CD4-positive, alpha-beta T cell treated with Interleukin-10 for 1 hour (primary cell): Measurements from ENCODE around the gene PLA2G3.
"Not testable (repeated sequence)": the region's sequence is repeated elsewhere in the genome, so short reads cannot be mapped to it uniquely, and the experiment has no call there.

Experiments
- DNase-seq: peaks from one replicate; pipeline ENCODE4 v3.0.0-alpha.2; 2020

Gene PLA2G3

DNA sequence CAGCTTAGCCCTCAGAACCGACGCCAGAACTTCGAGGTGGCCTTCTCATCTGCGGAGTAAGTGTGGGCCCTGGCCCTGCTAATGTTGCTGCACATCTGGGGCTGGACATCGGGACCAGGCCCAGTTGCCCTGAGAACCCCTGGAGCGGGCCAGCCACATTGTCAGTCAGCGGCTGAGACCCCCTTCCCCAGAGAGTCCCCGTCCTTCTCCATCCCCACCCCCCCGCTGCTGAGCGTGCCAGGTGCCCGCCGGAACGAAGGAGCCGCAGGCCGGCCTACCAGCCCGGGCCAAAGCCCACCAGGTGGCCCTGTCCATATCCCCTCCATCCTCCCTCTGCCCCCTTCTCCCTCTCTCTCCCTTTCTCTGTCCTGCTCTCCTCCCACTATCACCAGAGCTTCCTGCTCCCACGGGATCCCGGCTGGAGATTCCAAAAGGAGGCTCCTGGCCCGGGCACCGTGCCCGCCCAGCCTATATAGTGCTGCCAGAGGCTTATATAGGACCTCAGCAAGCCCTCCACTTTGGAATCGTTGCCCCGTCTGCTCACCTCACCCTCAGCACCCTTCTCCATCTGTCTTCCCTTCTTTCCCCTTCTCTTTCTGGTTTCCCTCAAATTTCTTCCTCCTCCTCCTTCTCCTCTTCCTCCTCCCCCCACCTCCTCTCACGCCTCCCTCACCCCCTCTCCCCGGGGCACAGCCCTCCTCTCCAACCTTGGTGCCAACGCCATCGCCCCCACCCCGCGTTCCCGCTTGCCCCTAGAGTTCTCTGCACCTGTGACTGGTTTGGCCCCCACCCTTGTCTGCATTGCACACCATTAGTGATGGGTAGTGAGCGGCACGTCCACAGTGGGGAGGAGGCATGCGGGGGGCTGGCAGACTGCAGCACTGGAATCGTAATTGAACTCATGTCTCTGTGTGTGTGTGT lies 40.2 kb downstream of the PLA2G3 start:
- no peak for DNase-seq

DNA sequence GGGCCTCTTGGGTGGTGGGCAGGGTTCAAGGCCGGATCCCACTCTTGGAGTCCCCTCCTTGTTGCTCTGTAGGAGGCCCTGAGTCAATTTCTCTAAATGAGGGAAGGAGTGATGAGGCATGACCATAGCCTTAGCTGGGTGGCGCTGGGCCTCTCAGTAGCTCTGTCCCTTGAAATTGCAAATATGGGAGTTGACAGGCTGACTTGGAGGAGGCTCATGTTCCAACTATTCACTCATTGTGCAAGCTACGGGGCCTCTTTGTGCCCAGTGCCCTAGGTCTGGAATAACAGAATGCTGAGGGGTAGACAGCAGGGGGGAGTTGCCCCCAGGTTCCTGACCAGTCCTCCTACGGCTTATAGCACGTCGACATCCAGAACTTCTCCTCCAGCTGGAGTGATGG lies 40.9 kb downstream of the PLA2G3 start:
- DNase-seq, result no peak

DNA sequence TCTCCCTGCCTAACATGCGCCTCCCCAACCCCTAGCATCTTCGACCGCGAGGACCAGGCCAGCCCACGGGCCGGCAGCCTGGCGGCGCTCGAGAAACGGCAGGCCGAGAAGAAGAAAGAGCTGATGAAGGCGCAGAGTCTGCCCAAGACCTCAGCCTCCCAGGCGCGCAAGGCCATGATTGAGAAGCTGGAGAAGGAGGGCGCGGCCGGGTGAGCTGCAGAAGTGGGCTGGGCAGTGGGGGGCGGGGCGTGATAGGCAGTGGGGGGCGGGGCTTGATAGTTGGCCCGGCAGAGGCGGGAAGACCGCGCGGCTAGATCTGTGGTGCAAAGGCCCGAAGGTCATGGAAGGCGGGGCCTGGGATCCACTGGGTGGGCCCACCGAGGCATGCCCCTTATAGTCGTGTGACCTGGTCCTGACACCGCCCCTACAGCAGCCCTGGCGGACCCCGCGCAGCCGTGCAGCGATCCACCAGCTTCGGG lies 41.6 kb downstream of the PLA2G3 start:
- no peak for DNase-seq

DNA sequence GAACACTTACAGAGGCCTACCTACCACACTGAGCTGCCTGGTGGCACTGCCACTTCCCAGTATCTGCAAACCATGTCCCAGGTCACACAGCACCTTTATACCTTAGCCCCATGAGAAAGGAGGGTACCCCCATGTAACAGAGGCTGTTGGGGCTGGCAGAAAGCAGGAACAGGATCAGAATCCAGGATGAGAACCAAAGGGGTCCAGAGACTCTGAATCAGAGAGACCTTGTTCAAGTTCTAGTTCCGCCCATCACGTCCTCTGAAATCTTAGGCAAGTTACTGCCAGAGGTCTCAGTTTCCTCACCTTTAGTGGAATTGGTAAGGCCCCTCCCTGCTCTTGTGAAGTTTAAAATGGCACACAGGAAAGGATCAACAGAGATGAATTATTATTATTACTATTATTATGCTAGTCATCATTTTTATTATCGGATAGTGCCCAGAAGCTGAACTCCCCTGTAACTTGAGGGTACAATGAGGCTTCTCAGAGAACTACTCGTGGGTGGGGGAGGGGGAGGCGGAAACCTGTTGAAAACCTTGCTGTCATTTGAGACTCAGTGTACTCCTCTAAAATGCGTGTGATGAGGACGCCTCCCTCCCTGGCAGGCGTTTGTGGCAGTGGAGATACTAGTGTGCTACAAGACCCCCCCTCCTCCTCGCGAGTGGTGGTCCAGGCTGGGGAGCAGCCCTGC lies 42.2 kb downstream of the PLA2G3 start:
- no peak for DNase-seq

DNA sequence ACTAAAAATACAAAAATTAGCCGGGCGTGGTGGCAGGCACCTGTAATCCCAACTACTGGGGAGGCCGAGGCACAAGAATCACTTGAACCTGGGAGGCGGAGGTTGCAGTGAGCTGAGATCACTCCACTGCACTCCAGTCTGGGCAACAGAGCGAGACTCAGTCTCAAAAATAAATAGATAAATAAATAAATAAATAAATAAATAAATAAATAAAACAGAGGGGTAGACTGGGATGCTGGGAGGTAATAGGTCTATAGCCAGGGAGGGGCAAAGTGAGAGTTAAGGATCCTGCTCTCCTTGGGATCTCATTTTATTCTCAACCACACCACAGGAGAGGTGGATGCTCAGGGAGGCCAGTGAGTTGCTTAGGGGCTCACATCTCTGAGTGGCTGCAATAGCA lies 42.8 kb downstream of the PLA2G3 start:
- not testable (repeated sequence) for DNase-seq

DNA sequence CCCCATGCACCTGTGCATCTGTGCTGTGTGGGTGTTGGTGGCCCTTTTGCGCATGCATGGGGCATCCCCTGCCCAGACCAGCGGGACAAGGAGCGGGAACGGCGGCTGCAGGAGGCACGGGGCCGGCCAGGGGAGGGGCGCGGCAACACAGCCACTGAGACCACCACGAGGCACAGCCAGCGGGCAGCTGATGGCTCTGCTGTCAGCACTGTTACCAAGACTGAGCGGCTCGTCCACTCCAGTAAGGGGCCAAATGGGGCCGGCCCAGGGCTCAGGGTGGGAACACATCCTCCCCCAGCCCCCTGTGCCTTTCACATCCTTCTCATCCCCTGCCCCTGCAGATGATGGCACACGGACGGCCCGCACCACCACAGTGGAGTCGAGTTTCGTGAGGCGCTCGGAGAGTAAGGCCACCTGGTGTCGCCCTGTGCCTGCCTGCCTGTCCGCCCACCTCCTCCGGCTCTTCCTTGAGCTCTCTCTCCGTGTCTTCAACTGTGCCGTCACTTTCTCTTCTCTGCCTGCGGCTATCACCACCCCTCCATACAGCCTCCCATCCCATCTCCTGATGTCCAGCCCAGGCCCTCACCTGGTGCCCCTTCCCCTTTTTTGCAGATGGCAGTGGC lies 43.5 kb downstream of the PLA2G3 start:
- DNase-seq, result no peak

DNA sequence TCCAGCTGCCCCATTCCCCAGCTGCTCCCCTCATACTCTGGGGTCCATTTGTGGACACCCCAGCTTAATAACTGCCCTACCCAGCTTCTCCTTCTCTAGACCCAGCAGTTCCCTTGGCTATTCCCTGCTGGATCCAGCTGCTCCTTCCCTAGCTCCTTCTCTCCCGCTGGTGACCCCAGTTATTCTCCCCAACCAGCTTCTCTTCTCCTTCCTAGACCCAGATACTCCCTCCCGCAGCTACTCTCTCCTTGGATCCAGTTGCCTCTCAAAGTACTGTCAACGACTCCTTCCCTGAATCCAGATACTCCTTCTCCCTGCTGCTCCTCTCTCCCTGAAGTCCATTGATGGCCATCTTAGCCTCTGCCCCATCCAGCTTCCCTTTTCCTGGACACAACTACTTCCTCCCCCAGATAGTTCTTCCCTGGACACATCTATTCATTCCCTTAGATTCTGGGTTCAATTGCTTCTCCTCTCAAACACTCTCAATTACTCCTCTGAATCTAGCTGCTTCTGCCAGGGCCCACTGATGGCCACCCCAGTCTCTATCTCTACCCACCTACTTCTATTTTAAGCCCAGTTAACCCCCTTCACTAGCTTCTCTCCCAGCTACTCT lies 44.6 kb downstream of the PLA2G3 start:
- no peak for DNase-seq

DNA sequence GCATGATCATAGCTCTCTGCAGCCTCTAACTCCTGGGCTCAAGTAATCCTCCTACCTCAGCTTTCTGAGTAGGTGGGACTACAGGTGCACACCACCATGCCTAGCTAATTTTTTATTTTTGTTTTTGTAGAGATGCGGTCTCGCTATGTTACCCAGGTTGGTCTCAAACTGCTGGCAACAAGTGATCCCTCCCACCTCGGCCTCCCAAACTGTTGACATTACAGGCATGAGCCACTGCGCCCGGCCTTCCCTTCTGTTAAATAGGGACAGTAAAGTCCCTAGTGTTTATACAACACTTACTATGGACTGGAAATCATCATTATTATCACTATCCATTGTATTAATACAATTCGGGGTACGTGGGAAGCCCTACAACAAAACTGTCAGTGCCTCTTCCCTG lies 45.6 kb downstream of the PLA2G3 start:
- DNase-seq, result no peak

DNA sequence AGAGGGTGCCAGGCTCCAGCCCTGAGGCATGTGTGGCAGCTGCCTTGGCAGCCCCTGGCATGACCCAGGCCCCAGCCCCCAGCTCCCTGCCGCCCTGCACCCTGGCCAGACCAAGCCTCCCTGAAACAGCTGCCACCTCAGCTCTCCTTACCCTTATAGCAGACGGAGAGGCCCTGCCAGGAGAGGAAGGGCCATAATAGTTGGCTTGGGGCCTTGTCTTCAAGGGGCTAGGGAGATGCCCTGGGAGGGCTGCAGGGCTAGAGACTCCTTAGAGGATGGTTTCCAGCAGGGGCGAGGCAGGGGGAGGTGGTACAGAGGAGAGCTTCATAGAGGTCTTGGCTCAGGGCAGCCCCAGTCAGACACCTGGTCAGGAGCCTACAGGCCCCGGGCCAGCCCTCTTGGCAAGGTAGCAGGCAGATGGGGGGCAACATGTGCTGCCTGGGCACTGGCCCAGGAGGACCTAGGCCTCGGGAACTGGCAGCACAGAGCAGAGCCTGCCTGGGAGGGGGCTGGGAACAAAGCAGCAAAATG lies 46.2 kb downstream of the PLA2G3 start:
- DNase-seq, result no peak

DNA sequence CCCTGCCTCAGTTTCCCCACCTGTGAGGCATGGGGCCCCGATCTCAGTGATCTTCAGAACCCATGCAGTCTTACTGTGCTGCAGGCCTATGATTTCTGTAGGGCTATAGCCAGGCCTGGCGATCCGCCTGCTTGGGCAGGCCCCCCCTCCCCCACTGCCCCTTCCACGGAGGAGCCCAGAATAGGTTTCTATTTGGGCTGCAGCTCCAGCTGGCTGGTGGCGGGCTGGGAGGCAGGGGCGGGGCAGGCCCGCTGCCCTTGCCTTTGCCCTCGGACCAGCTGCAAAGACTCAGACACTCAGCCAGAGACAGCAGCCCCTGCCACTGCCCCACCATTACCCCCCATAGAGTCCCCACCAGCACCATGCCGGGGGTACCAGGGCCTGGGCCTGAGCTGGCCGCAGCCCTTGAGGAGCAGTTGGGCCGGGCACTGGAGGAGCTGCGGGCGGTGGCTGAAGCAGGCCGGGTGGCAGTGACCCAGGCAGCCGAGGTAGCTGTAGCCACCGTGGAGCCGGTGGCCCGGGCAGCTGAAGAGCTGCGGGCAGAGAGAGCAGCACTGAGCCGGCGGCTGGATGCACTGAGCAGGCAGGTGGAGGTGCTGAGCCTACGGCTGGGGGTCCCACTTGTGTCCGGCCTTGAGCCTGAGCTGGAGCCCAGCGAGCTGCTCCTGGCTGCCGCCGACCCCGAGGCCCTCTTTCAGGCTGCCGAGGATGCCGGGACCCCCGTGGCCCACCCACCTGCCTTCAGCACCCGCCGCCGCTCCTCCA lies 47.0 kb downstream of the PLA2G3 start:
- DNase-seq, result no peak

DNA sequence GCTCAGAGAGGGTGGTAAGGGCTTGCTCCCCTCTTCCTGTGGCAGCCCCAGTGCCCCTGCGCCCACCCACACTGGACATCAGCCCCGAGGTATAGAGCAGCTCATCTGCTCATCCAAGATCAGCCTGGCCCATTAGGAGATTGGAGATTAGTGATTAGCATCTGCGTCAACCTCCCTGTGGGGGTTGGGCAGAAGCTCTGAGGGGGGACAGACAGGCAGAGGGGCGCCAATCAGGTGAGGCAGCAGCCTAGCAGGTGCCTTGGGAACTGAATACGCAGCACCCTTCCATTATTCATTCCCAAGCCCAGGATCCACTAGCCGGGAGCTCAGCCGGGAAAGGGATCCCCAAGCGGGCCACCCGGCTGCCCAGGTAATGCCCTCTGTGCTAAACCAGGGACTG lies 48.1 kb downstream of the PLA2G3 start:
- DNase-seq, result no peak

DNA sequence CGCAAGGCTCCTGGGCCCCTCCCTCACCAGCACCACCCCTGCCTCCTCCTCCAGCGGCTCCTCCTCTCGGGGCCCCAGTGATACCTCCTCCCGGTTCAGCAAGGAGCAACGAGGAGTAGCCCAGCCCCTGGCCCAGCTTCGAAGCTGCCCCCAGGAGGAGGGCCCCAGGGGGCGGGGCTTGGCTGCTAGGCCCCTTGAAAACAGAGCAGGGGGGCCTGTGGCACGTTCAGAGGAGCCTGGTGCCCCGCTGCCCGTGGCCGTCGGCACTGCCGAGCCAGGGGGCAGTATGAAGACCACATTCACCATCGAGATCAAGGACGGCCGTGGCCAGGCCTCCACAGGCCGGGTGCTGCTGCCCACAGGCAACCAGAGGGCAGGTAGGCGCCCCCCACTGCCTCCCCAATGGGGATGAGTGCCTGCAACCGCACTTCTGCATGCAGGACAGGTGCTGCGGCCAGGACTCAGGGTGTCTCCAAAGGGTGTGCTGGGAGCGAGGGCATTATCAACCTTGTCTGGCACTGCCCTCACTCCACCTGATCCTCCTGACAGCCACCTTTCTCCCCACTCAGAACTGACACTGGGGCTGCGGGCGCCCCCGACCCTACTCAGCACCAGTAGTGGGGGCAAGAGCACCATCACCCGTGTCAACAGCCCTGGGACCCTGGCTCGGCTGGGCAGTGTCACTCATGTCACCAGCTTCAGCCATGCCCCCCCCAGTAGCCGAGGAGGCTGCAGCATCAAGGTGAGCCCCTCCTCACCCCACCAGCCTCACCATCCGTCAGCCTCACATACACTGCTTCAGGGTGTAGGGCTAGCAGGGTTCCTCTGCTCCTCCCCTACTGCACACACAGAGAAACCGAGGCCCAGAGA lies 49.0 kb downstream of the PLA2G3 start:
- no peak for DNase-seq

DNA sequence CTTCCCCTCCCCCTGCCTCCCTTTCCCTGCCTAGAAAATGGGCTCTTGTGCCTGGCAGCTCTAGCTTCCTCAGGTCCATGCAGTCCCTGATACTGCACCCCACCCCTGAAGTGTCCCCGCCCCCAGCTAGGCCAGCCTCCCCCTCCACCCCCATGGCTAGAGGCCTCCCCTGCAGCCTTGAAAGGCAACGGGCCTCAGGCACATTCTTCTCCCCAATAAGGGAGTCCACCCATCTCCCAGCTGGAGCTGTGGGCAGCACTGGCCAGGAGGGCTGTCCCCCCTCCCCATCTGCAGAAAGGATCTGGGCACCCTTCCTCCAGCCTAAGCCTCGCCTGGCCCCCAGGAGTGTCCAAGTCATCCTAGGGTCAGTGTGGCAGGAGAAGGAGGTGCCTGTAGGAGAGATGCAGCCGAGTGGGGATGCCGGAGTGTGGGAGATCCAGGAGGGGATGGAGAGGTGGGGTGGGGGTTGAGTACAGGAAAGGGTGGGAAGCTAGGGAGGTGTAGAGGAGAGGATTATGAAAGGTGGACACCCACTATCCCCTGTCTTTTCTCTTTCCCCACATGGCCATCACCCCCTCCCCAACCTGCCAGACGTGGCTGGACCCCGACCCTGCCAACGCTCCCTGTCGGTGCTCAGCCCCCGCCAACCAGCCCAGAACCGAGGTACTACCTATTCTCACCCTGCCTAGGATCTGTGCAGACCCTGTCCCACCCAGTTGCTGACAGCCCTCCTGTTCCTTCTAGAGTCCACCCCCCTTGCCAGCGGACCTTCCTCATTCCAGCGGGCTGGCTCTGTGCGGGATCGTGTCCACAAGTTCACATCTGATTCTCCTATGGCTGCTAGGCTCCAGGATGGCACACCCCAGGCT lies 49.9 kb downstream of the PLA2G3 start:
- no peak for DNase-seq

DNA sequence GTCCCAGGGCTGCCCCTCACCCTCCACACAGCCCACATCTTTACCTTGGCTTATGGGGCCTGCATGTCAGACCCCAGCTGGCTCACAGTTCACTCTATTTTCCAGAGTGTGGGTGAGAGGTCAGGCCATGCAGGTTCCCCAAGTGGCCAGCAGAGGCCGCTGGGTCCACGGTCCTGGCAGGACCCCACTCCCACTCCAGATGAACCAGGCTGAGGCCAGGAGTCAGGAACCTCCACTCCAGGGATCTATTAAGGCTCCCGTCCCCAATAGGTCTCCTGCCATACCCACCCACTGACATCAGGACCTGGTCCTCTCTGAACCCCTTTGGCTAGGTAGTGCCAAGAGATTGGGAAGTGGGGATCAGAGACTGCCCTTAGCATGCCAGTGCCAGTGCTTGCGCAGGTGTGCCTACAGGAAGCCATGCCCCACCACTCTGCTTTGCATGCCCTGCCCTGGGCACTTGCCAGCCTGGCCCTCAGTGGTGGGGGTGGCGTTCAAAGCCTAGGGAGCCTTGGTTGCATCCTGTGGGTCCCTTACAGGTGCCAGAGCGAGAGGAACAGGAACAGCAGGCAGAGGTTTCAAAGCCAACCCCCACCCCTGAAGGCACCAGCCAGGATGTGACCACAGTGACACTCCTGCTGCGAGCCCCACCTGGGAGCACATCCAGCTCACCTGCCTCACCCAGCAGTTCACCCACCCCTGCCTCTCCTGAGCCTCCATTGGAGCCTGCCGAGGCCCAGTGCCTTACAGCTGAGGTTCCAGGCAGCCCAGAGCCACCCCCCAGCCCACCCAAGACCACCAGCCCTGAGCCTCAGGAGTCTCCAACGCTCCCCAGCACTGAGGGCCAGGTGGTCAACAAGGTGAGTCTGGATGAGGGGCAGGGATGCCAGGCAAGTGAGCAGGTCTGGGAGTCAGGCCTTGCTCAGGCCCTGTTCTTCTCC lies 50.9 kb downstream of the PLA2G3 start:
- peak; percentile 55 for DNase-seq

DNA sequence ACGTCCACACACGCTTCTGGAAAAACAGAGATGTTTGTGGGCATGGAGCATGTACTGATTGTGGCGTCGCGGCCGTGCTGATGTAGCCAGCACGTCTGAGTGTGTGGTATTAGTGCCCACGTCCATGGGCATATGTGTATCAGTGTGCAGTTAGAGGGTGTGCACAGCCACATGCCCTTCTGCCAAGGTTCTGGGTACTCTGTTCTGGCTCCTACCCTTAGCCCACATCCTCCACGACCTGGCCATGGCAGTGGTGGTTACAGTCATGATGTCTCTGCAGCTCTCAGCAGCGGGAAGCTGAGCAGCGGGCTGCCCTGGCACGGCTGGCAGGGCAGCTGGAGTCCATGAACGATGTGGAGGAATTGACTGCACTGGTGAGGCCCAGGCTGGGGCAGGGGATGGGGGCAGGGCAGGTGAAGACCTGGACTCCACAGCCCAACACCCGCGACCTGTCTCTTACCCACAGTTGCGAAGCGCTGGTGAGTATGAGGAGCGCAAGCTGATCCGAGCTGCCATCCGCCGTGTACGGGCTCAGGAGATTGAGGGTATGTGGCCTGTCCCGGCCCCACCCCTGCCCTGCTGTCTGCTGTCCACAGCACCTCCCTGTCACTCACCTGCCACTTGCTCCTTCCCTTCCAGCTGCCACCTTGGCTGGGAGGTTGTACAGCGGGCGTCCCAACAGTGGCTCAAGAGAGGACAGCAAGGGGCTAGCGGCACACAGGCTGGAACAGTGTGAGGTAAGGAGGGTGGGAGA lies 51.9 kb downstream of the PLA2G3 start:
- DNase-seq, result no peak

DNA sequence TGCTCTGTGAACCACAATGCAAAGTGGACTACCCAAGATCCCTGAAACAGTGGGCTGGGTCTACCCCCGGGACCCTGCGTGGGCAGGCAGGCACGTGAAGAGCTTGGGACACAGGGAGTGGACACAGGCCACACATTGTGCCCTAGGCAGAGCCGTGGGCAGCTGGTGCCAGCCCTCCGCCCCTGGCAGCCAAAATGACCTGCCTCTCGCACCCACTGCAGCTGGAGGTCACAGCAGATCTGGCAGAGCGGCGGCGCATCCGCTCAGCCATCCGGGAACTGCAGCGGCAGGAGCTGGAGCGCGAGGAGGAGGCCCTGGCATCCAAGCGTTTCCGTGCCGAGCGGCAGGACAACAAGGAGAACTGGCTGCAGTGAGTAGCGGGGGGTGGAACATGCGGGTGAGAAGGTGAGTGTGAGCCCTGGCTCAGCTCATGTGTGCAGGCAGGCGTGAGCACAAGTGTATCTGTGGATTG lies 52.5 kb downstream of the PLA2G3 start:
- DNase-seq, result no peak

DNA sequence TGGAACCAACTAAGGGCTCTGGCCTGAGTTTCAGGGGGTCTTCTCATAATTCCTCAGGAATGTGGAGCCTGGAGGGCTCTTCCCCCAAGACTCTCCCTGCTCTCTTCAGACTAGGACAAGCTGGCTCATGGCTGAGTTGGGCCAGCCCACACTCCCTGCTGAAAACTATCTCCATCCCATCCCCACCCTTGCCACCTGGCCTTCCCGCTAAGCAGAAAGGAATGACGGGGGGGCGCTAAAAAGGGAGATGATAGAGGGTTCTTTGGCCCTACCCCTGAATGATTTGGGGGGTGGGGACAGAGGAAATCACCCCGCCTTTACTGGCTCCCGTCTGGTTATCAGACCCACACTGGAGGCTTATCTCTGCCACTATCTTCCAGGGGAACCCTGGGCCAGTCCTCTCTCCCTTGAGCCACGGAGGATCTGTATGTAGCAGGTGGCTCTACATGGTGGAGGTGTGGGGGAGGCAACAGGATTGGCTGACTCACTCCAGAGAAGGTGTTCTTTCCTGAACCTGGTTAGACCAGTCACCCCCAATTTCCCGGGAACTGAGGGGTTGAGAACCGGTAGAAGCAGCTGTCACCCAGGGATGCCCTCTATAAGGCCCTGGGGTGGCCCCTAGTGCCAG lies 53.5 kb downstream of the PLA2G3 start:
- no peak for DNase-seq

DNA sequence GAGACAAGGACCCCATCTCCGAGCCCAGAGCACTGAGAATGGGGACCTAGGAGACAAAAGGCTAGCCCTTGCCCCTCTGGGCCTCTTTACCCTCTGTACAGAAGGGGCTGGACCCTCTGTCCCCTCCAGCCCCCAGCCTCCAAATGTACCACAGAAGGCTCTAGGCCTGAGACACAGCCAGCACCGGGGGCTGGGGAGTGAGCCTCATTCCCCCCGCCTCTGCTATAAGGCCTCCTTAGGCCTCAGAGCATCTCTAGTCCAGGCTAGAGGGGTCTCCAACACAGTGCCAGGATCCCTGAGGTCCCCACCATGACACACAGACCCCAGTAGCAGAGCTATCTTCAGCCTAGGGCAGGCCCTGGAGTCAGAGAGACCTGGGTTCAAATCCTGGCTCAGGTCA lies 54.4 kb downstream of the PLA2G3 start:
- DNase-seq, result no peak
